HG03103 (cell line): ENCODE data around the gene SMARCC2.

Experiments used
- ATAC-seq: cut with Tn5 transposase; IDR thresholded peaks from one replicate; pipeline ENCODE4 v1.9.1; 2021; ENCODE audit warnings: low read depth; ENCODE audit not compliant: unreplicated experiment

The SMARCC2 gene

GRCh38 chr12:56153678-56154065, 35.6 kb downstream of the SMARCC2 start:
- no peak for ATAC-seq

- no peak for ATAC-seq
Measured at GRCh38 chr12:56152756-56153677, 36.3 kb downstream of the SMARCC2 start.

GRCh38 chr12:56152132-56152755, 37.0 kb downstream of the SMARCC2 start, which contains the start of gene MYL6B:
TSS of gene MYL6B (plus strand) at chr12:56152587. CDS start at chr12:56153919, 1,332 bp downstream.
- ATAC-seq: peak; percentile 85

- peak; percentile 51 for ATAC-seq
Measured at GRCh38 chr12:56151672-56152131, 37.6 kb downstream of the SMARCC2 start.

- ATAC-seq: no peak
Measured at GRCh38 chr12:56150563-56150962, 38.7 kb downstream of the SMARCC2 start.

- no peak for ATAC-seq
Measured at GRCh38 chr12:56146492-56147460, 42.5 kb downstream of the SMARCC2 start.

GRCh38 chr12:56145217-56145616, 44.1 kb downstream of the SMARCC2 start:
- no peak for ATAC-seq

GRCh38 chr12:56143870-56144269, 45.4 kb downstream of the SMARCC2 start:
- ATAC-seq: no peak

GRCh38 chr12:56143217-56143616, 46.1 kb downstream of the SMARCC2 start:
- no peak for ATAC-seq

- no peak for ATAC-seq
Measured at GRCh38 chr12:56141946-56142784, 47.1 kb downstream of the SMARCC2 start.

- ATAC-seq: no peak
Measured at GRCh38 chr12:56137853-56138571, 51.3 kb downstream of the SMARCC2 start.

- no peak for ATAC-seq
Measured at GRCh38 chr12:56134897-56135296, 54.4 kb downstream of the SMARCC2 start.

GRCh38 chr12:56130876-56131275, 58.4 kb downstream of the SMARCC2 start:
- ATAC-seq: no peak

GRCh38 chr12:56129942-56130495, 59.3 kb downstream of the SMARCC2 start:
- no peak for ATAC-seq

GRCh38 chr12:56129206-56129941, 59.9 kb downstream of the SMARCC2 start:
- ATAC-seq: no peak

GRCh38 chr12:56128670-56129205, 60.5 kb downstream of the SMARCC2 start:
- ATAC-seq: no peak

GRCh38 chr12:56127888-56128669, 61.2 kb downstream of the SMARCC2 start, which contains the start of gene ESYT1:
TSS of gene ESYT1 (plus strand) at chr12:56128267. CDS start at chr12:56128320, 53 bp downstream.
- ATAC-seq: peak; percentile 85
